Amygdala (tissue), 56 donors: ENCODE data around the gene OXLD1.

Experiments
- DNase-seq, 56 donors: peaks; one replicate each; lab custom pipeline; 2025; lab: John Stamatoyannopoulos, UW

The OXLD1 gene

DNA sequence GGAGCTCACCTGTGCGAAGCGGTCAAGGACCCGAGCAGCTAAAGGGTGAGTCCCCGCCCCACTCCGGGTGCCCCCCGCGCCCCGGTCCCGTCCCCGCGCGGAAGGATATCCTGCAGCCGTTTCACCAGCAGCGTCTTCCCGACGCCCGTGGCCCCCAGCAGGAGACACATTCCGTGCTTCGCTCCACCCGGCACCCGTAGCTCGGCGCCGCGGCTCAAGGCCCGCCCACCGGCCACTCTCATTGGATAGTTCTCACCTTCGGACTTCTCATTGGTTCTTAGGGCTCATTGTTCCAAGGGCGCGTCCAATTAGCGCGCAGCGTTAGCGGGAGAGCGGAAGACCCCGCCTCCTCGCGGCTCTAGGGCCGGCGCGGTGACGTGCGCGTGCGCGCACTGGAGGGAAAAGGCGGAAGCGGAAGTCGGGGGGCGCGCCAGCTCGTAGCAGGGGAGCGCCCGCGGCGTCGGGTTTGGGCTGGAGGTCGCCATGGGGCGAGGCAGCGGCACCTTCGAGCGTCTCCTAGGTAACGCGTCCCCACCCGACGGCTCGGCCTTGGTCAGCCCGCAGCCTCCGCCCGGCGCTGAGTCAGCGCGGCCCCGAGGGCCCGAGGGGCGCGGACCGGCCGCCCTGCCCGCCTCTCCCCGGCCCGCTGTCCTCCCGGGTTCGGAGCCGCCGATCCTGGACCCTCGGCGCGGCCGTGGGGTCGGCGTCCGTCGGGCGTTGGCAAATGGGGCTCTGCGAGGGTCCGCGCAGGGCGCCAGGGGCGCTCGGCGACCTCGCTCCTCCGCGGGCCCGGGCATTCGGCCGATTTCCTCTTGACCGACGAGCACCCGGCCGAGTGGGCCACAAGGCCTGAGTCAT, 17.4 kb upstream of the OXLD1 start, which contains the start of the genes ARL16 and HGS:
TSS of gene ARL16 (minus strand) at position 214 of the 858 bp plus-strand sequence. CDS start at position 170, 44 bp downstream.
TSS of gene HGS (plus strand) at position 428 of the 858 bp plus-strand sequence. CDS start at position 484, 56 bp downstream.
- DNase-seq: peak; percentile 45 to 99 (median 94)

DNA sequence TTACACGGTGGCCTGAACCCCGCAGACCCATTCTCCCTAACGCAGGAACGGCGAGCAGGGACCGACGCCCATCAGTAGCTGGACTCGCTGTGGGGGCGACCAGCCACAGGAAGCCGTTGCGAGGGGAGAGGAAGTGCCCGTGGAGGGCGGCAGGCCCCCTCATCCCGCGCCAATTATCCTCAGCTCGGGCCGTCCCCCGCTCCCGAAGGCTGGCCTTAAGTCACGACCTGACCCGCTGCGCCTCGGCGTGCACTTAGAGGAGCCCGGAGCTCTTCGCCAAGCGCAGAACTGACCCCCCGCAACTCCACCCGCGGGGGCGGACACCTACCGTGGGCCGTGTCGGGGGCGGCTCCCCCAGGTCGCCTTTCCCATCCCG, 16.8 kb upstream of the OXLD1 start:
- DNase-seq: peak in 1 of 56 donors; percentile 57

DNA sequence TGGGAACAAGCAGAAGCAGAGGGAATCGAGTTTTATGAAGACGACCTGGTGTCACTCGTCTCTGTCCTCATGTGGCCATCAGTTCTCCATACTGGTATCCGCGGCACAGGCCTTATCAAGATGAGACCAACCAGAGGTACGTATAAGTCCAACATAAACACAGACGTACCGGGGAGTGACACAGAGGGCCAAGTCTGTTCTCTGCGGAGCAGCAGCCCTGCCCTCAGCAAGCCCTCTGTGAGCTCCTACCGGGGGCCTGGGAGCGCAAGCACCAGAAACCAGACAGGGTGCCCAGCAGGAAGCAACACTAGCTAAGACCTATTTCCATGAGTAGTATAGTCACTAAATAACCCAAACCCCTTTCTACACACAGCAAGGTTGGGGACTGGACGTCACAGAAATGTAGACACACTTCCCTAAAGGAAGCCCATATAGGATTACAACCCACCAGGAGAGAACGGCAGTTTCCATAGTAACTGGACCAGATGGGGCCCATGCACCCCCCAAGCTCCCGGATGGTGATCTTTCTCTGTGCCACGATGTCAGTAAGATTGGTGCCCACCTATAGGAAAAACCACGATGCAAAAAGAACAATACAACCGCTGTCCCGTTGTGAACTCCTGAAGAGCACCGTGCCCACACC, 16.3 kb upstream of the OXLD1 start:
- DNase-seq: no peak

DNA sequence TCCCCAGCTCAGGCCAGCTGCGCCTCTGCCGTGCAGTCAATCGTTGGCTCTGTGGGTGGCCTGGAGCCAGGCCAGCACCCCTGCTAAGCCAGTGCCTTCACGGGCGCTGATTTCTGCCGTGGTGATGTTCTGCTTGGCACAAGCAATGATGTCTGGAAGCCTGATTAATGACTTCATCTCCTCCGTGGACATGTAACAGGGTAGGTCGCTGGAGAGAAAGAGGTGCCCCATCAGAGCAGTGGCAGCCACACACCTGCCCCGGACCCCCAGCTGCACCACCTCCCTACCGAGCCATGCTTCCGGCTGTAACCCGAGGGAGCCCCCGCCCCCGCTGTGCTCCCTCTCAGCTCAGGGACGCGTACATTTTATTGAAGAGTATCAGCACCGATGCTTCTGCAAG, 15.3 kb upstream of the OXLD1 start:
- peak in 16 of 56 donors; percentile 2 to 58 (median 34) for DNase-seq

DNA sequence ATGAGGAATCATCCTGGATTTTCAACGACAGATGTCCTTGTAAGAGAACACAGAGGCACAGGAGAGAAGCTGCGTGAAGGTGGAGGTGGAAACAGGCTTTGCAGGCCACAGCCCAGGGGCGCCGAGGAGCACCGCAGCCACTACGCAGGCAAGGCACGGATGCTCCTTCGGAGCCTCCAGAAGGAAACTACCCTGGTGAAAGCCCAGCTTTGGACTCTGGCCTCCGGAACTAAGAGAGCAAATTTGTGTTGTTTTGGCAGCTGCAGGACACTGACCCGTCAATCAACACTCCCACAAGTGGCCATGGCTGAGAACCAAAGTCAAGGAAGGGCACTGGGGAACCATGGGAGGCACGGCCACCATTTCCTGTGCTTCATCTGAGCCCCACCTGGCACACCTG, 13.7 kb upstream of the OXLD1 start:
- DNase-seq: no peak

DNA sequence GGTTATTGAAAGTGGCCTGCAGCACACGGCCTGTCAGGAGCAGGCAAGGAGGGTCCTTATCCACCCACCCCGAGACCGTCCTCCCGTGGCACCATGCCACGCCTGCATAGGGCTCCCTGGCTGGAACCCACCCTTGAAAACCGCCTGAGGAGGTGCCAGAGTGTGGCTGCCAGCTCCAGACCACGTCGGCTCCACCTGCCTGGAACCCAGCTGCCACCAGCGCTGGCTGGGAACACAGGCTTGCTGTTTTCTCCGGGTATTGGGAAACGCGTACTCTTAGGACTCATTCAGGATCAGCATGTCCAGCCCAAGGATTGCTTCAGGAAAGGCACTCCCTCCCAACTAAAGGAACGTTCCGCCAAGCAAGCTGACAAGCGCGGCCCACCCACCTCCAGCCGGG, 10.5 kb upstream of the OXLD1 start:
- DNase-seq: peak in 5 of 56 donors; percentile 11 to 35 (median 24)

DNA sequence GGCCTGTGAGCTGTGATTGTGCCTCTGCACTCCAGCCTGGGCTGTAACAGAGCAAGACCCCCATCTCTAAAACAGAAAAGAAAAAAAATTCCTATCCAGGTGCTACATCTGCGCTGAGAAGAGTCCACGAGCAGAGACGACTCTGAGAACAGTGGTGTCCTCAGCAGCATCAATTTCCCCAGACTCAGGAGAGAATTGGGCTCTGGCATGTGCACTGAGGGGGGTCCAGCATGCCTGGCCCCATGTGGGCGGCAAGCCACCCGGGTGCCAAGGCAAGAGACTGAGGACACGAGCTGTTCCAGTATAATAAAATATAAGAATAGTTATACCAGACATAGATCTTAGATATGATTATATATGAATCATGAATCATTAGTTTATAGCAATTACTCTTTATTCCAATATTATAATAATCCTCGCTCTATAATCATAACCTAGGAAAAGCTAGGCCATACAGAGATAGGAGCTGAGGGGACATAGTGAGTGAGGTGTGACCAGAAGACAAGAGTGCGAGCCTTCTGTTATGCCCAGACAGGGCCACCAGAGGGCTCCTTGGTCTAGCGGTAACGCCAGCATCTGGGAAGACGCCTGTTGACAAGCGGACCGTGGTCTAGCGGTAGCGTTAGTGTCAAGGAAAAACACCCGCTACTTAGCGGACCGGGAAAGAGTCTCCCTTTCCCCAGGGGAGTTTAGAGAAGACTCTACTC, 9.3 kb upstream of the OXLD1 start:
- DNase-seq: peak in 16 of 56 donors; percentile 7 to 50 (median 34)

DNA sequence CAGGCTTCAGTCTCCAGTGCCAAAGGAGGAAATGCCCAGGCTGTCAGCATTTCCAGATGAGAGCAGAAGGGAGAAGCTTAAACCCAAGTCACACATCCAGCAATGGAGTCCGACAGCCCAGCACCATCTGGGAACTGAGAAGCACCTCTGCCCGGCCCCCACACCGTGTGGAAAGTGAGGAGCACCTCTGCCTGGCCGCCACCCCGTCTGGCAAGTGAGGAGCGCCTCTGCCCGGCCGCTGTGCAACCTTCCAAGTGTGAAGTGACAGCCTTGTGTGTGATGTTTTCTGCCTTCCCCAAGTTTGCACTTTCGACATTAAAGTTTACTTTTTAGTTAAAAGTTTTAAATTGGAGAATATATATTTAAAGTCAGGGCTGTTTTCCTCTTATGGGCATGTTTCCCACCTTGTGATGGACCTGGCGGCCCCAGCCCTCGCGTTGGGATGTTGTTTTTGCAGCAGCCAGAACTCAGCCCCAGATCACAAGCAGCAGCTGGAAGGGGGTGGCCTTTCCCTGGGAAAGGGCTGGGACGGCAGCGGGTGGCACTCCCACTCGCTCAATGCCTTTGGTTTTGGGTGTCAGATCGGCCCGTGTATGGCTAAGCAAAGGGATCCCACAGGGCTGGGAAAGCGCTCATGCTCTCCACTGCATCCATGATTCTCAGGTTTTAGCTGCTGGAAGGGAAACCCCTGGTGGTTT, 7.3 kb upstream of the OXLD1 start:
- DNase-seq: no peak

DNA sequence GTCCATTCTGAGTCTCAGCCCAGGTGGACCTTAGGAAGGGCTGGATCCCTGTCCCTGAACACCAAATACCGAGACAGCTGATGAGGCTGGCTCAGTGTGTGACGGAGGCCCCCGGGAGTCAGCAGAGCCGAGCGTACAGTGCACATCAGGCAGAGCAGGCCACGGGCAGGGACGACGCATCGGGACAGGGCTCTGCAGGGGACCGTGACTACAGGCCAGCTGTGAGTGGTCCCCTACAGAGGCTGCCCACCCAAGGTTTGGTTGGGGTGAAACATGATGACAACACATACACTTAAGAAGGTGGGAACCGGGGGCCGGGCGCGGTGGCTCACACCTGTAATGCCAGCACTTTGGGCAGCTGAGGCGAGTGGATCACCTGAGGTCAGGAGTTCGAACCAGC, 6.5 kb upstream of the OXLD1 start:
- no peak for DNase-seq

DNA sequence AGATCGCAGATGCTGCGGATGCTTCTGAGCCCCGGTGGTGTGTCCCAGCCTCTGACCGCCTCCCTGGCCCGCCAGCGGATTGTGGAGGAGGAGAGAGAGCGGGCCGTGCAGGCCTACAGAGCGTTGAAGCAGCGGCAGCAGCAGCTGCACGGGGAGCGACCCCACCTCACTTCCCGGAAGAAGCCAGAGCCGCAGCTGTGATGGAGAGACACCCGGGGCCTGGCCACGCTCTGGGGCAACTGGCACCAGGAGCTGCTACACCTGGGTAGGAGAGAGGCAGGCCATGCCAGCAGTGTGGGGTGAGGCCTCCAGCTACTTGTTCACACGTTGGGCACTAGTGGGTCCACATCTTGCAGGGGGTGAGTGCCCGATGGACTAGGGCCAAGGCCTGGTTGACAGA, 6.1 kb upstream of the OXLD1 start:
- DNase-seq: no peak

DNA sequence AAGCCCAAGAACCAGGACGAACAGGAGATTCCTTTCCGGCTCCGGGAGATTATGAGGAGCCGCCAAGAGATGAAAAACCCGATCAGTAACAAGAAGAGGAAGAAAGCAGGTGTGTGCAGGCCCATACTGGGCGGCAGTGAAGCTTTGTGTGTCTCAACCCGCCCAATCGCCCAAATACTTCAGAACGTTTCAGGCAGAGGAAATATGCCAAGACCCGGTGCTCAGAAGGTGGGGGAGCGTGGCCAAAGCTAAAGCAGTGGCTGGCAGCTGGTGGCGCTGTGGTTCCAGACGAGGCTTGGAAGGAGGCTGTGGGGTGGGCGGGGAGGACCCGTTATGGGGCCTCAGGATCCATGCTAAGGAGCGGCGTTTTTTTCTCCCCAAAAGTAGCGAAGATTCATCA, 1.3 kb upstream of the OXLD1 start:
- no peak for DNase-seq

DNA sequence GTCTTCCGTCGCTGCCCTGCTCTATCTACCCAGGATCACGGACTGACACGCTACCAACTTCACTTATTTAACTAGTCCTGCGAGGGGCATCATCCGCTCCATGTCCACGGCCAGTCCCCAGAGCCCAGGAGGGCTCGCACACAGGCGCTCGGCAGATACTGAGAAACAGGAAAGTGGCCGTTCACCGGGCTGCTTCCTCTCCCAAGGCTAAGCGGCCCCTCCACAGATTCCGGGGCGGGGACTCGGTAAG, 388 bp downstream of the OXLD1 start:
- DNase-seq: no peak

DNA sequence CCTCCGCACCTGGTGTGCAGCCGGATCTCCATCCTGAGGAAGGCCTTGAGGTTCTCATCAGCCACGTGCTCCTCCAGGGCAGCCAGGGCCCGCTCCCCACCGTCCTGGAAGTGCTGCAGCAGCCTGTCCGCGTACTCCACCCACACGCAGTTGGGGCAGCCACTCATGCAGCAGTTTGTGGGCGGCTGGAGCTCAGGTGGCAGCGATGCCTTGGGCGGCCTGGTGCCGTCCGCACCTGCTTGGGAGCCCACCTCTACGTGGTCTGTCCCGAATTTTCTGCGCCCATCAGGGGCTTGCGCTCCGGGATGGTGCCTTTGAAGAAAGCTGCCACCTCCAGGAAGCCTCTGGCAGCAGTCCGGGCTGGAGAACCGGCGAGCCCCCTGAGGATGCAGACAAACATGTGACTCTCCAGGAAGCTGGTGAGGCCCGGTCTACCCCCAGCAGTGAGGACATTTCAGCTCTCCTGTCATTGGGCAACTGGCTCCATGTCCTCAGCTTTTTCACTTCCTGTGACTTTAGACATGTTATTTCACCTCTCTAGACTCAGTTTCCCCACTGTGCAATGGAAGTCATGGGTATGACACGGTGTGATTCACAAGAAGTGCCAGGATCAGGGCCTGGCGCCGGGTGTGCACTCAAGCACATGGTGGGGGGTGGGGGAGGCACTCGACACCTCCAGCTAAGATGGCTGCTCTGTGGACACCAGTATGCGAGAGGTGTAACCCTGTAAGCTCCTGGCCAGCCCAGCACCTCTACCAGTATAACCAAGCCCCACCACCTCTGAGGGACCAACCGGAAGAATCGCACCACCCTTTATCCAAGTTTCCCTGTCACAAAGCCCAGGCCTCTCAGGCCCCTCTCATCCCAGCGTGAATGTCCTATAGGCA, 957 bp downstream of the OXLD1 start:
- DNase-seq: peak in 5 of 56 donors; percentile 7 to 31 (median 18)

DNA sequence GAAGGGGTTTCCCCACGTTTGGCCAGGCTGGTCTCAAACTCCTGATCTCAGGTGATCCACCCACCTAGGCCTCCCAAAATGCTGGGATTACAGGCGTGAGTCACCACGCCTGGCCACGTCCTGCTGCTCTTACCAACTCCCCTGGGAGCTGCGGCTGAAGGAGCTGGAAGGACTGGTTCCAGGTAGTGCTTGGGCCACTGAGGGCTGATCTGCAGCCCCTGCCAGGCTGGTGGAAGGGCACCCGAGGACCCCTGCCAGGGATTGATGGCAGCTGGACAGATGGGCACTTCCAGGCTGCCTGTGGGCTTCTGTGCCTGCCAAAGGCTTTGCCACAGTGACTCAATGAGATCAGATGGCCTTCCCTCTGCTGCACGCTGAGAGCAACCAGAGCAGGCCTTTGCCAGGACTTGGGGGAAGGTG, 2.3 kb downstream of the OXLD1 start:
- DNase-seq: no peak

DNA sequence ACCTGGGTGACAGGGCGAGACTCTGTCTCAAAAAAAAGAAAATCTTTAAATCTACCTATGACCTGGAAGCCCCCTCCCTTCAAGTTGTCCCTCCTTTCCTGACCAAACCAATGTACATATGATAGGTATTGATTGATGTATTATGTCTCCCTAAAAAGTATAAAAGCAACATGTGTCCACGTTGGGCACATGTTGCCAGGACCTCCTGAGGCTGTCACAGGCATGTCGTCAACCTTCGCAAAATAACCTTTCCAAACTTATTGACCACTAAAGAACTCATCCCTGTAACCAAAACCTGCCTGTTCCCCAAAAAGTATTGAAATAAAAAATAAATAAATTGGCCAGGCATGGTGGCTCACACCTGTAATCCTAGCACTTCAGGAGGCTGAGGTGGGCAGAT, 4.4 kb downstream of the OXLD1 start:
- DNase-seq: no peak

DNA sequence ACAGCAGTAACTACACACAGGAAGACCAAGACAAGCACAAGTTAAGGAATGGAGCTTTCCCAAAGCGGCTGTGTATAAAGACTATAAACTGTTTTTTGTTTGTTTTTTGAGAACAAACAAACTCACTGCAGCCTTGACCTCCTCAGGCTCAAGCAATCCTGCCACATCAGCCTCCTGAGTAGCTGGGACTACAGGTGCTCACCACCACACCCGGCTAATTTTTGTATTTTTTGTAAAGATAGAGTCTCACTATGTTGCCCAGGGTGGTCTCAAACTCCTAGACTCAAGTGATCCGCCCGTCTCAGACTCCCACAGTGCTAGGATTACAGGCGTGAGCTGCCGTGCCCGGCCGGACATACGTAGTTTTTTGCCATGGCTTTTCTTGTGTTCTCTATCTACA, 6.0 kb downstream of the OXLD1 start:
- DNase-seq: no peak

DNA sequence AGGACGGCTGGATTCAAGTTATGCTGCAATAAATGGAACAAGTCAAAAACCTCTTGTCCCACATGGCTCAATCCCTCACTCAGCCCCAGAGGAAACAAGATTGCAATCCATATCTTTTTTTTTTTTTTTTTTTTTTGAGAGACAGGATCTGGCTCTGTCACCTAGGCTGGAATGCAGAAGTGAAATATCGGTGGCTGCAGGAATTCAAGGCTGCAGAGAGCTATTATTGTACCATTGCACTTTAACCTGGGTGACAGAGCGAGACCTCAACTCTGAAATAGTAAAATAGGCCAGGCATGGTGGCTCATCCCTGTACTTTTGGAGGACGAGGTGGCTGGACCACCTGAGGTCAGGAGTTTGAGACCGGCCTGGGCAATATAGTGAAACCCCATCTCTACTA, 7.4 kb downstream of the OXLD1 start:
- DNase-seq: no peak

DNA sequence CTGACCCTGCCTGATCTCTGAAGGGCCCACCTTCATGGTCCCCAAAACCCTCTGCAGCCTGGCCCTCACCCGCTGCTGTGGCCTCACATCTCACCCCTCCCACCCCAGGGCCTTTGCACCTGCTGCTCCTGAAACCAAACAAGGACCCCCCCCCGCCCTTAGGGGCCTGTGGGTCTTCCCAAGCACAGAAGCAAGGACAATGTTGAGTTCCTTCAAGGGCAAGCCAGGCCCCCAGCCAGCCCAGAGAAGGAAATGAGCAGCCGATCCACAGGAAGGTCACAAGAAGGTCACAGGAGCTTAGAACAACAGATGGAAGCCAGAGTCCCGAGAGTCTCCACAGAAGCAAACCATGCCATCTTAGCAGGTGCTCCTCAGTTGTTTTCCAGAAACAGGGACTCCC, 9.6 kb downstream of the OXLD1 start:
- DNase-seq: no peak

DNA sequence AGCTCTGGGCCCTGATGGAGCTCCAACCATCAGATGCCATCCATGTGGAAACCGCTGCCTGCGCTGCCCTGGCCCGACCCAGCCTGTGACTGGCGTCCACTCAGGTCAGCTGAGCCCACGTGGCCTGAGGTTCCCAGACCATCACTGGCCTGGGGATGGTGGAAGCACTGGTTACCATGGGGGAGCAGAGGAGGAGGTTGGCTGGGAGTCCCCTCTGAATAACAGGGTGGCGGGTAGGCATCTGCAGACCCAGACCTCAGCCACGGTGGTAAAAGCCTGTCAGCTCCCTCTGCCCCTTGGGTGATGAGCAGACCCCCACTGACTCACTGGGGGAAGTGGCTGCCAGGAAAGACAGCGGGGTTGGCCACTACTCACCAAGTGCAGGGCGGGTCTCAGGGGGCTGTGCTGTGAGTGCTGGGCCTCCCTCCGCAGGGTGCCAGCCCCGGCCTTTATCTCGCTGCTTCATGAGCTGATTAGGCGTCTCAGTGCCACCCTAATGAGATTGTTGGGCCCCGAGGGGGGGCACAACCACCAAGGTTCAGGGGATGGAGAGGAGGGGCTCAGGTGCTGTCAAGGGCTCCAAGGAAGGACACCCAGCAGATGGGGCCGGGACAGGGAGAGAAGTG, 10.2 kb downstream of the OXLD1 start, which contains the start of gene PDE6G:
TSS of gene PDE6G (minus strand) at position 425 of the 626 bp plus-strand sequence. CDS start 3,237 bp downstream, outside the sequence.
- DNase-seq: no peak
